Brain microvascular endothelial cell (primary cell): ENCODE measurements around the gene GNG7.
"Not testable (repeated sequence)": the region's sequence is repeated elsewhere in the genome, so short reads cannot be mapped to it uniquely, and the experiment has no call there.

ENCODE experiments used
- DNase-seq: peaks from one replicate; pipeline ENCODE4 v3.0.0-alpha.2; 2020
- H3K27ac ChIP-seq: fragments of 250-450 bp; sonication (Bioruptor Pico); 2 replicates; pipeline ENCODE4 v1.5.1; 2020; ENCODE audit warnings: mild to moderate bottlenecking, moderate library complexity
- H3K27me3 ChIP-seq: fragments of 250-450 bp; sonication (Bioruptor Pico); replicated peaks from 2 replicates; pipeline ENCODE4 v1.5.1; 2020; ENCODE audit warnings: mild to moderate bottlenecking
- H3K36me3 ChIP-seq: fragments of 250-450 bp; sonication (Bioruptor Pico); replicated peaks from 2 replicates; pipeline ENCODE4 v1.5.1; 2020; ENCODE audit warnings: mild to moderate bottlenecking
- H3K4me3 ChIP-seq: 2 replicates; pipeline ENCODE4 v1.5.1; 2011; ENCODE audit warnings: low read depth, mild to moderate bottlenecking, control low read depth, low read length, moderate library complexity
- CTCF ChIP-seq: IDR thresholded peaks from 2 replicates; pipeline ENCODE4 v1.5.1; 2011; ENCODE audit warnings: low read depth, mild to moderate bottlenecking, moderate library complexity, low read length, control low read depth, inconsistent platforms; ENCODE audit errors: missing control alignments
- in situ Hi-C: cut with HindIII; loops from 2 replicates; pipeline ENCODE4 v1.10.0; 2017; ENCODE audit warnings: low sequenced_read_pairs, low pct_ligation_motif_present

The GNG7 gene

GRCh38 chr19:2542341-2543069 is 160.0 kb downstream of the GNG7 start:
- Histone ChIP-seq H3K36me3 (no peaks in the 10 kb centered on the region), H3K4me3 (no peak overlapping the region), H3K27ac (peak overlapping the region; percentile 98), H3K27me3 (no peaks in the 10 kb centered on the region)
- in situ Hi-C loops: no loop called here
- DNase-seq: peak; percentile 83
- no peak for TF ChIP-seq CTCF

- H3K4me3 ChIP-seq: peak overlapping the region; percentile 27
- in situ Hi-C loops: no loop called here
- H3K36me3 ChIP-seq: no peaks in the 10 kb centered on the region
- H3K27me3 ChIP-seq: no peaks in the 10 kb centered on the region
- DNase-seq: peak; percentile 97
- peak; percentile 55 for TF ChIP-seq CTCF
- peak overlapping the region; percentile 98 for H3K27ac ChIP-seq
Measured at GRCh38 chr19:2540646-2541454, 161.6 kb downstream of the GNG7 start.

- Histone ChIP-seq H3K27me3 (no peaks in the 10 kb centered on the region), H3K27ac (peak overlapping the region; percentile 98), H3K4me3 (peak overlapping the region; percentile 27), H3K36me3 (no peaks in the 10 kb centered on the region)
- no peak for TF ChIP-seq CTCF
- DNase-seq: no peak
- in situ Hi-C loops: no loop called here
Measured at GRCh38 chr19:2540251-2540645, 162.2 kb downstream of the GNG7 start.

- H3K27me3 ChIP-seq: no peaks in the 10 kb centered on the region
- H3K36me3 ChIP-seq: no peaks in the 10 kb centered on the region
- H3K4me3 ChIP-seq: no peak overlapping the region
- in situ Hi-C loops: no loop called here
- DNase-seq: no peak
- no peak for TF ChIP-seq CTCF
- H3K27ac ChIP-seq: no peak overlapping the region
Measured at GRCh38 chr19:2538096-2538757, 164.3 kb downstream of the GNG7 start.

GRCh38 chr19:2537584-2537983 is 164.9 kb downstream of the GNG7 start:
- DNase-seq, in situ Hi-C loops, H3K4me3 ChIP-seq, H3K27me3 ChIP-seq, H3K27ac ChIP-seq, H3K36me3 ChIP-seq: not testable (repeated sequence)

GRCh38 chr19:2536461-2536860 is 166.0 kb downstream of the GNG7 start:
- Histone ChIP-seq H3K27ac (no peak overlapping the region), H3K36me3 (no peaks in the 10 kb centered on the region), H3K27me3 (no peaks in the 10 kb centered on the region), H3K4me3 (no peak overlapping the region)
- no peak for TF ChIP-seq CTCF
- in situ Hi-C loops: no loop called here
- no peak for DNase-seq
